Activated CD8-positive, alpha-beta memory T cell treated with anti-CD3 and anti-CD28 coated beads, Interleukin-2, amount 50 U/mL, for 24 hours (primary cell): ENCODE measurements around the gene ATG7.
"Not testable (repeated sequence)": the region's sequence is repeated elsewhere in the genome, so short reads cannot be mapped to it uniquely, and the experiment has no call there.

Experiments used
- DNase-seq: peaks from one replicate; pipeline ENCODE4 v3.0.0-alpha.2; 2020; ENCODE audit errors: extremely low read depth

ATG7 gene

DNA sequence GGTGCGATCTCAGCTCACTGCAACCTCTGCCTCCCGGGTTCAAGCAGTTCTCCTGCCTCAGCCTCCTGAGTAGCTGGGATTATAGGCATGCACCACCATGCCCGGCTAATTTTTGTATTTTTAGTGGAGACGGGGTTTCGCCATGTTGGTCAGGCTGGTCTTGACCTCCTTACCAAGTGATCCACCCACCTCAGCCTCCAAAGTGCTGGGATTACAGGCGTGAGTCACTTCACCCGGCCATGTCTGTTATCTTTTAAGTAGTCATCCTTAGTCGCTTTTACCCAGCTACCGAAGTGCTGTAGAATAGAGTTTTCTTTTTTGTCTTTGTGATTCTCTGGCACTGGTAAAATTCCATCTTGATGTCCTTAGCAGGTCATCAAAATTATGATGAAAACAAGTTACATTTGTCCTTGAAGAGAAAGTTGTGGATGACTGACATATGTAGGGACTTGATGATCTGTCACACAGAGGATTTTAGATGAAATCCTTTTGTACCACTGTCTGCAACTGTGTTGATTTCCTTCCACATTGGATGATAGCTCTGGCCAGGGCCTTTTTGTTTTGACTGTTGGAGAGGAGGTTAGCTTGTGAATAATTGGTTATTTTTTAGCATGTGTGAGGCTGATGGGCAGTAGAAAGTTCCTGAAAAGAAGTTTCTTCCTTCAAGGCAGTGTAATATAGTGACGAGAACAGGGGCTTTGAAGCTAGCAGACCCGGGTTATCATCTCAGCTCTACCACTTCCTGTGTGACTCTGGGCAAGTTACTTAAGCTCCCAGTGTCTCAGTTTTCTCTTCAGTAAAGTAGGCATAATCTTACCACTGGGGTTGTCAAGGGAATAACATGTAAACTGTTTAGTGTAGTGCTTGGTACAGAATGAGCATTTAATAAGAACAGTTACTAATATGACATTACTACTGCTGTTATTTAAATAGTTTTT lies 18.8 kb downstream of the ATG7 start:
- no peak for DNase-seq

DNA sequence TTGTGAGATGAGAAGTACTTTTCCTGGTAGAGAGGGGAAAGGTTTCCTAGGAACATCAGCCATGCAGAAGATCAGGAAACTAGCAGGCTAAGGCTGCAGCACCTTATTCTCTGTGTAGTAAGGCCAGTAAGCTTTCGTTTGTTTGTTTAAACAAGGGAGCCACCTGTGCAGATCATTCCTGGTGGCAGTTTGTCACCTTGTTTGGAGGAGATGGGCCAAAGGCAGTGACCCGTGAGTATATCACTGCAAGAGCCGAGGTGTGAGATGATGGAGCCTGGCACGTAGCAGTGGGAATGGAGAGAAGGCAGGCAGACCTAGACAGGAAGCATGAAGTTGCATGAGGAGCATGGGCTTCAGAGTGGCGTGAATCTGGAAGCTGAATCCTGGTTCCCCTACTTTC lies 19.6 kb downstream of the ATG7 start:
- no peak for DNase-seq

- DNase-seq, result no peak
Measured at GRCh38 chr3:11297126-11297525, 24.9 kb downstream of the ATG7 start.

- no peak for DNase-seq
Measured at GRCh38 chr3:11300970-11301369, 28.8 kb downstream of the ATG7 start.

DNA sequence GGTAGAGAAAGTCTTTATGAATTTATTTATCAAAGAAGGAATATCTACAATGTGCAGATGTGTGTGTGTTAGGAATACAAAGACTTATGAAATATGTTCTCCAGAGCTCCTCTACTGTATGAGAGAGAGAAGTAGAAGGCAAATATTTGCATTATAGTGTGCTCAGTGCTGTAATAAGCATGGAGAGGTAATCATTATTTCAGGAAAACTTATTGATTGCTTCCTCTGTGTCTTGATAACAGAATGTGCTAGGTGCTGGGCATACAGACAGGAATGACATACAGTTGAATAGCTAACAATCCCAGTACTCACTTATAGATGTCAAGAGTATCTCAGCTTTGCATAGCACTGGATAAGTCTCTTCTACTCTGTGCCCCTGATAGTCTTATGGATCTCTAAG lies 30.2 kb downstream of the ATG7 start:
- DNase-seq, result no peak

GRCh38 chr3:11304175-11304574 lies 32.0 kb downstream of the ATG7 start:
- DNase-seq, result no peak

DNA sequence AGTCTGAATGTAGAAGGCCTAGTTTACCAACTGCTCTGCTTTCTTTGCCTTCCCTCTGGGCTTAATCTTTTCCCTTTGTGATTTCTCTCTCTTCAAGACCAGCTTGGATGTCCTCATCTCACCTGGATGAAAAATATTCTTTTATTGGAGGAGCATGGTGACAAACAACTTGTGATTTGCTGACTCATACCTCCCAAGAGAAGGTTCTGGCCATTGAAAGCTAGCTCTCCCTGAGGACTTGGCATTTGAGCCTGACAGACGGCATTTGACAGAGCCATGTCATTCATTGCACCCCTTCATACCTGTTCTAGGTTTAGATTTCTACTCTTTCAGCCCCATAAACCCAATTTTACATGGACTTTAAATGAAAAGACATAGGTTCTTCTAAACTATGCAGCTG lies 33.3 kb downstream of the ATG7 start:
- DNase-seq, result no peak

DNA sequence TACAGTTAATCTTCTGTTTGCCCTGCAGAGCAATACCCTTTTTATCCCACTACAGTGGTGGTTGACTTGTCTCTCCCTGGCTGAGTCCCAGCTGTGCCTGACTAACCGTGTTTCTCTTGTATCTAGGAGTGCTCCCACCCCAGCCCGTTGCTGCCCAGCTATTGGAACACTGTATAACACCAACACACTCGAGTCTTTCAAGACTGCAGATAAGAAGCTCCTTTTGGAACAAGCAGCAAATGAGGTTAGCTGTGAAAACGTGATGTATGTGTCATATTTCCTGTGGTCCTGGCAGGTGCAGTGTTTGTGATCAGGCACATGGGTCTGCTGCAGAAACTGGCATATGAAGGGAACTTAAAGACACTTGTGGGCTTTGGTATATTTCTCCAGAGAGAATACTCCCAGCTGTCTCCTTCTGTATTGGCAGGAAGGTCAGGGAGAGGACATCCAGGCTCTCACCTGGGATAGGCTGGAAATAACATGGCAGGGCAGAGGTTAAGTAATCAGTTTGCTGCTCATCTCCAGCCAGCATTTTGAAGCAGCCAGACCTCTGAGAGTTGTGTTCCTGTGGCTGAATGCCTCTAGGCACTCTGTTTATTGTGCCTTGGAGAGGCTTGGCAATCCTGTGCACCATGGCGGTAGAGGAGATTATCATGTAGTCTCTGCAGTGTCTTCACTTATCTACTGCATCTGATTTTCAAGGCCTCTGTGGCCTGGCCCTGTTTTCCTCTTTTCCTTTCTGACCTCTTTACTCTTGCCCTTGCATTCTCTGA lies 34.8 kb downstream of the ATG7 start:
- DNase-seq, result no peak

DNA sequence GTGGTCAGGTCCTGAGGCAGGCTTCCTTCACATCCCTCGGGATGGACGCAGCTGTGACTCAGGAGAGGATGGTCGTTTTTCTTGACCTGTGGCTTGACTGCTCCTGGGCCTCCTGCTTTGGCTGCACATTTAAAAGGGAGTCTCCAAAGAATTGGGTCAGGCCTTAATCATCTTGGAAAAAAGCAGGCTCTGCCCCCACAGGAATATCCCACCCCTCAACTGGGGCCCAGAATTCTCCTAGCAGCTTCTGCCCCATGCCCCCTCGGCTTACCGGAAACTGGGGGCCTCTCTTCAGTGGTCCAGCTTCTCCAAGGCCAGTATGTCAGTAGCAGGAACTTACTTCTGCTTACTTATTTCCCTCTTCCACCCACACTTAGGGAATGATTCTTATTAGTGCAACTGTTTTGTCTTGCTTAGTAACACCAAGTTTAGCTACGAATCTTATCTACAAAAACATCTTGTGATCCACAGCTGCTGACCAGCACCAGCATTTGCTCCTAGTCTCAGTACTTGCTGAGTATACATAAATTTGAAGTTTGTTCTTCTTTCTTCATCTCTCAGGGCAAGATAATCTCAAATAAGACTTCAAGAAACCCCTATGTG lies 35.7 kb downstream of the ATG7 start:
- DNase-seq, result no peak

DNA sequence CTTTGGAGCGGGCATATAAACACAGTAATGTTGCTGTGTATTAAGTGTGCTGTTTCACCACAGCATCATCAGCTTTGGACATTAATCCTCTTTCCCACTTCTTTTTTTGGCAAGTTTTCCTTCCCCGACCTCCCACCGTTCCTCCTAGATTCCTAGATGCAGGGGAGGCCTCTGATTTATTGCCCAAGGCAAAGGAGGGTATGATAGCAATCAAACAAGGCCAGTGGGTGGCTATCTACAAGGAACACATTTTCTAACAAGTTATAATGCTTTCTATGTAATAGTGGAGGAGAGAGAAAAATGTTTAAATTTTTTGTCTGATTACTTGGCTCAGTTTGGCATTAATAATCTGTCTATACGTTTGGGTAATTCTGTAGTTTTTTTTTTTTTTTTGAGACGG lies 38.1 kb downstream of the ATG7 start:
- DNase-seq, result no peak

DNA sequence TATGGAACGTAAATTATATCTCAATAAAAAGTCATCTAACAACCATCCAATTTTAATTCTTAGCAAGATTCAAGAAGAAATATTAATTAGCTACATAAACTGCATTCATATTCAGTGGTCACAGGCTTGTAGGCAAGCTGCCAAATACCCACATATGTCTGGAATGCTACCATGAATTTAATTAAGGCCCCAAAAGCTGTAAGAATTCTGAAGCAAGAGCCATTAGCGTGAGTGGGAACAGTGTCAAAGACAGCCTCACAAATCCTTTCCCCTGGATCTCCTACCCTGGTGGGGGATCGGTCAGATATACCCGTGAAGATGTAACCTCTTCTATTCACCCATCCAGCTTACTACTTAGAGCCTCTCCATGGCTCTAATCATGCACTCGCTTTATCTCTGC lies 40.0 kb downstream of the ATG7 start:
- no peak for DNase-seq

DNA sequence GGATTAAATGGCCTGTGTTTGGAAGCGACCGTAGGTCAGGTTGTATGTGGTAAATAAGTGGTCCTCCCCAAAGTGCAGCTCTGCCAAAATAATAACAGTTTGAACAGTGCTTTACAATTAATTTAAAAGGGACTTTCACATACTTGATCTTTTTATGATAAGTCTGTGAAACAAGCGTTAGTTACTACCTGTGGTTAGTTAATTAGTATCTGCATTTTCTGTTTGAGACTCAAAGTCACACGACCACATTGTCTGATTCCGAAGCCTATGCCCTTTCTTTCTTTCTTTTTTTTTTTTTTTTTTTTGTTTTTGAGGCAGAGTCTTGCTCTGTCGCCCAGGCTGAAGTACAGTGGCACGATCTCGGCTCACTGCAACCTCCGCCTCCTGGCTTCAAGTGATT lies 45.1 kb downstream of the ATG7 start:
- no peak for DNase-seq

DNA sequence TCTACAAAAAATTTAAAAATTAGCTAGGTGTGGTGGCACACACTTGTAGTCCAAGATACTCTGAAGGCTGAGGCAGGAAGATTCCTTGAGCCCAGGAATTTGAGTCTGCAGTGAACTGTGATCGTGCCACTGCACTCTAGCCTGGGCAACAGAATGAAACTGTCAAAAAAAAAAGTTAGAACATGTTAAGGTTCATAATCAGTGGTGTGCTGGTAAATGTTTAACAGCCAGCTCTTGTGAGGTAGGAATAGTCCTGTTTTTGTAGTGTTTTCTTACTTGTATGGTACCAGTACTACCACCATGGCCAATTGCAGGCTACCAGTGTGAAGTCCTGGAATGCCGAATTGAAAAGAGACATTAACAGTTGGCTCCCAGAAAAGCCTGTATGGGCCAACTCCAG lies 50.7 kb downstream of the ATG7 start:
- DNase-seq, result no peak

GRCh38 chr3:11323813-11324212 lies 51.6 kb downstream of the ATG7 start:
- no peak for DNase-seq

DNA sequence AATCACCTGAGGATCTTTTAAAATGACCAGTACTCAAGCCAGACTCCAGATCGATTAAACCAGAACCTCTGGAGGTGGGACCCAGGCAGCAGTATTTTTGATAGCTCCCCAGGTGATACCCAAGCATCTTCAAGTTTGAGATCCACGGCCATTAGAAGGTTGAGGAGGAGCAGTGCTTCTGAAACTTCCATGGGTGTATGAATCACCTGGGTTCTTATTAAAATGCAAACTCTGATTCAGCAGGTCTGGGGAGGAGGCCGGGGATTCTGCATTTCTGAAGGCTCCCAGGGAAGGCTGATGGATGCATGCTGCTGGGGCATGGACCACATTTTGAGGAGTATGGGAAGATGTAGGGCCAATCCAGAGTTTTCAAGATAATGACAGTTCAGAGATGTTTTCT lies 55.4 kb downstream of the ATG7 start:
- DNase-seq, result no peak

DNA sequence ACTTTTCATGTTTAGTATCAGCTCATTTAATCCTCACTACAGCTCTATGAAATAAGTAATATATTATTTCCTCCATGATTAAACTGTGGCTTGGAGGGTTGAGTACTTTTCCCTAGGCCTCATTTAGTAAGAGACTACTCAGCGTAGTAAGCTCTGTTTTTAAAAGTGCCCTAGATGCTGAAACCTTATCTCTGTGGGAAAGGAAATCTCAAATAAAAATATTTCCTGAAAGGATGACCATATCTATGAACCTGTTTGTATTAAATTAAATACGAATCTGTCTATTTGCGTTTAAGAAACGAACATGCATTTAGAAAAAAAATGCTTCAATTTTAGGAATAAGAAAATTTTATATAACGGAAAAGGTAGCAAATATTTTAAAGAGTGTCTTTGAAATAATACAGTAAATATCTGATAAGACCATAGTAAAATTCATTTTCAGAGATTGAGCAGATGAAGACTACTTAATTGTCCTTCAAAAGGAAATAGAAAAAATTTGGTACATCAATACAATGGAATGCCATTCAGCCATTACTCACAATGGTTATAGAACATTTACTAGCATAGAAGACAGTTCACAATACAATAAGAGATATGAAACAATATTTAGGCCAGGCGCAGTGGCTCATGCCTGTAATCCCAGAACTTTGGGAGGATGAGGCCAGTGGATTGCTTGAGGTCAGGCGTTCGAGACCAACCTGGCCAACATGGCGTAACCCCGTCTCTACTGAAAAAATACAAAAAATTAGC lies 56.2 kb downstream of the ATG7 start:
- no peak for DNase-seq

GRCh38 chr3:11329777-11330176 lies 57.6 kb downstream of the ATG7 start:
- DNase-seq, result no peak

DNA sequence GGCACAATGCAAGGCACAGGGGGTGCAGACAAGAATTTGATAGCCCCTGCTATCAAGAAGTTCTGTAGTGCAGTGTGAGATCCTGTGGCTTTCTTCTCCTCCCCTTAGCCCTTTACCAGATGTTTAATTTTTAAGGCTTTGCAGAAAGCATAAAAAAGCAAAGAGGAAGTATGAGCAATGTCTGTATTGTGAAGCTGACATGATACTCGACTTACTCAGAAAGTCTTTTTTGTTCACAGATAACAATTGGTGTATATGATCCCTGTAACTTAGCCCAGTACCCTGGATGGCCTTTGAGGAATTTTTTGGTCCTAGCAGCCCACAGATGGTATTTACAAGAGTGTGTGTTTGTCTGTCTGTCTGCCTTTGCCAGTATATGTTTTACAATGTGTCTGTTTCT lies 58.9 kb downstream of the ATG7 start:
- no peak for DNase-seq

GRCh38 chr3:11335056-11335608 lies 62.9 kb downstream of the ATG7 start:
- no peak for DNase-seq

GRCh38 chr3:11339541-11339940 lies 67.3 kb downstream of the ATG7 start:
- no peak for DNase-seq

DNA sequence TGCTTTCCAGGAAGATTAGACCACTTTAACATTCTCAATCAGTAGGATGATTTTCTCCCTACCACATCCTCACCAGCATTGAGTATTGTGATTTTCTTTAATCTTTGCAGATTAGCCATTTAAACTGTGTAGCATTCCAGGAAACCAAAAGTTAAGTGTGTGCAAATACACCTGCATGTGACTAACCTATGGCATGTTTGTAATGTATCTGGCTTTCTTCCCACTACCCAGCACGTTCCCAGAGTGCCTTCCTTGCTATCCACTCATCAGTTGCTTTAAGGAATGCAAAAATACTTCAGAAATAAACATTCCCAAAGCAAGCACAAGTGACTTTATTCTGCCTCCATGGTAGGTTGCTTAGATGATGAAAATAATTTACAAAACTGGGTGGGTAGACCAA lies 74.2 kb downstream of the ATG7 start:
- no peak for DNase-seq

DNA sequence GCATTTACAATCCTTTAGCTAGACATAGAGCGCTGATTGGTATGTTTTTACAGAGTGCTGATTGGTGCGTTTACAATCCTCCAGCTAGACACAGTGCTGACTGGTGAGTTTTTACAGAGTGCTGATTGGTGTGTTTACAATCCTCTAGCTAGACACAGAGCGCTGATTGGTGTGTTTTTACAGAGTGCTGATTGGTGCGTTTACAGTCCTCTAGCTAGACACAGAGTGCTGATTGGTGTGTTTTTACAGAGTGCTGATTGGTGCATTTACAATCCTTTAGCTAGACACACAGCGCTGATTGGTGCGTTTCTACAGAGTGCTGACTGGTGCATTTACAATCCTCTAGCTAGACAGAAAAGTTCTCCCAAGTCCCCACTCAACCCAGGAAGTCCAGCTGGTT lies 76.7 kb downstream of the ATG7 start:
- not testable (repeated sequence) for DNase-seq
